Transverse colon (tissue), 4 donors: Measurements from ENCODE around the gene UNC119. TPM values are rescaled to one million over a fixed set of nuclear protein-coding genes. Genes with fewer than 3 reads are reported as not detected.

Experiments
- DNase-seq: peaks from one replicate; pipeline ENCODE4 v3.0.0-alpha.2; 2019
- H3K27ac ChIP-seq, 4 donors: fragments of 200-600 bp; sonication (generic); 2 replicates each; pipeline ENCODE4 v1.5.1; 2016 to 2018; ENCODE audit warnings: inconsistent platforms in 4 of 4
- H3K27me3 ChIP-seq: fragments of 200-600 bp; sonication (generic); 2 replicates; pipeline ENCODE4 v1.5.1; 2017; ENCODE audit warnings: inconsistent platforms
- H3K36me3 ChIP-seq, 4 donors: fragments of 200-600 bp; sonication (generic); 2 replicates each; pipeline ENCODE4 v1.5.1; 2017 to 2019; ENCODE audit warnings: inconsistent platforms in 4 of 4
- H3K4me1 ChIP-seq, 4 donors: fragments of 200-600 bp; sonication (generic); 2 replicates each; pipeline ENCODE4 v1.5.1; 2017 to 2020; ENCODE audit warnings: inconsistent platforms in 4 of 4
- H3K4me3 ChIP-seq, 4 donors: fragments of 200-600 bp; sonication (generic); 1 replicate in 1 of 4; 2 replicates in 3 of 4; pipeline versions ENCODE4 v1.5.1 to v1.6.1; 2017 to 2019; ENCODE audit warnings: inconsistent platforms in 4 of 4
- H3K9me3 ChIP-seq, 2 donors: fragments of 200-600 bp; sonication (generic); 2 replicates each; pipeline ENCODE4 v1.5.1; 2017 to 2019; ENCODE audit warnings: inconsistent platforms in 2 of 2
- CTCF ChIP-seq, 5 experiments: fragments of 200-600 bp in 3 of 5; fragments of 450-650 bp in 2 of 5; sonication (generic) in 3 of 5; IDR thresholded peaks; 1 replicate in 2 of 5; 2 replicates in 3 of 5; pipeline ENCODE4 v1.5.1; 2016 to 2017; ENCODE audit warnings: antibody characterized with exemption in 5 of 5, inconsistent platforms in 3 of 5, mild to moderate bottlenecking in 2 of 5, moderate library complexity in 1 of 5
- EP300 ChIP-seq: sonication (generic); formaldehyde crosslinking; IDR thresholded peaks from one replicate; pipeline ENCODE4 v1.6.1; 2017; ENCODE audit warnings: antibody characterized with exemption, low read depth
- POLR2A ChIP-seq: fragments of 450-650 bp; IDR thresholded peaks from one replicate; pipeline ENCODE4 v1.6.1; 2016; ENCODE audit warnings: antibody characterized with exemption, mild to moderate bottlenecking, moderate library complexity
- POLR2AphosphoS5 ChIP-seq, 3 donors: sonication (generic); formaldehyde crosslinking; IDR thresholded peaks; one replicate each; pipeline ENCODE4 v1.6.1; 2016; ENCODE audit warnings: antibody characterized with exemption in 3 of 3
- WGBS, 2 donors: methylation state at CpG; one replicate each; pipeline ENCODE4 v1.1.5; 2018; ENCODE audit warnings: low coverage in 1 of 2; 5-methylcytosine and 5-hydroxymethylcytosine counted together
- in situ Hi-C, 4 donors: fragments of 200-750 bp; cut with MboI; loops; one replicate each; pipeline versions ENCODE4 v1.15.0 to v1.15.1; 2017; ENCODE audit warnings: low sequenced_read_pairs in 3 of 4, low pct_ligation_motif_present in 1 of 4, low pct_unique_long_range_greater_than_20kb in 1 of 4
- intact Hi-C: fragments of 100-400 bp; cut with DNase I; formaldehyde crosslinking; loops from one replicate; pipeline ENCODE4 v1.15.1; 2023; ENCODE audit warnings: low total_unique reads
- total RNA-seq, 4 donors: library from RNA; depleted of rRNA; stranded (reverse); fragments of >200 nt; gene quantifications; one replicate each; pipeline ENCODE4 v1.1.0, GENCODE V29; 2016

Gene UNC119
- total RNA-seq, 4 donors from 2014 or later: 16.4 to 52.4 (median 32.8) TPM

GRCh38 chr17:28584434-28584833 lies 32.0 kb upstream of the UNC119 start:
- intact Hi-C loops (no loop called here), in situ Hi-C loops (no loop called here)
- no peak overlapping the region for H3K4me3 ChIP-seq
- WGBS, 2 donors: 50 to 91% methylated on average over 1 to 3 of the region's 3 CpGs
- no peak overlapping the region for H3K27ac ChIP-seq
- H3K9me3 ChIP-seq: no peaks in the 10 kb centered on the region
- no peaks in the 10 kb centered on the region for H3K4me1 ChIP-seq
- no peaks in the 10 kb centered on the region for H3K27me3 ChIP-seq
- peaks cover 0 to 3% (median 0%) of the 10 kb centered on the region in 4 donors for H3K36me3 ChIP-seq
- TF ChIP-seq CTCF (IDR thresholded peaks at IDR 0.05) (no peak), POLR2AphosphoS5 (IDR thresholded peaks at IDR 0.05) (no peak), POLR2A (no peak), EP300 (no peak)
- no peak for DNase-seq

- in situ Hi-C loops (no loop called here), intact Hi-C loops (no loop called here)
- DNase-seq: no peak
- Histone ChIP-seq H3K4me3 (no peak overlapping the region), H3K36me3 (peaks cover 0 to 3% (median 0%) of the 10 kb centered on the region in 4 donors), H3K9me3 (no peaks in the 10 kb centered on the region), H3K27me3 (no peaks in the 10 kb centered on the region), H3K4me1 (peaks cover 0 to under 1% (median 0%) of the 10 kb centered on the region in 4 donors), H3K27ac (no peak overlapping the region)
- WGBS, 2 donors: 93 to 100% methylated on average over 2 of the region's 2 CpGs
- TF ChIP-seq CTCF (IDR thresholded peaks at IDR 0.05) (no peak), POLR2A (no peak), POLR2AphosphoS5 (IDR thresholded peaks at IDR 0.05) (no peak), EP300 (no peak)
Observed at GRCh38 chr17:28582513-28582912, 30.1 kb upstream of the UNC119 start.

GRCh38 chr17:28580959-28581358 lies 28.5 kb upstream of the UNC119 start:
- peaks cover 0 to 11% (median 7%) of the 10 kb centered on the region in 4 donors for H3K4me1 ChIP-seq
- no peaks in the 10 kb centered on the region for H3K27me3 ChIP-seq
- WGBS, 2 donors: 100% methylated on average over 3 of the region's 3 CpGs; no CpG with 5 or more reads in 1 of the 2 donors
- peaks cover 0 to 1% (median 0%) of the 10 kb centered on the region in 4 donors for H3K36me3 ChIP-seq
- in situ Hi-C loops (no loop called here), intact Hi-C loops (no loop called here)
- no peaks in the 10 kb centered on the region for H3K9me3 ChIP-seq
- TF ChIP-seq EP300: no peak
- no peak for TF ChIP-seq POLR2AphosphoS5 (IDR thresholded peaks at IDR 0.05)
- TF ChIP-seq POLR2A: no peak
- no peak for TF ChIP-seq CTCF (IDR thresholded peaks at IDR 0.05)
- no peak for DNase-seq
- H3K4me3 ChIP-seq: no peak overlapping the region
- no peak overlapping the region for H3K27ac ChIP-seq

GRCh38 chr17:28579526-28579925 lies 27.1 kb upstream of the UNC119 start:
- no peak overlapping the region for H3K4me3 ChIP-seq
- TF ChIP-seq POLR2AphosphoS5 (IDR thresholded peaks at IDR 0.05): no peak
- no peak for TF ChIP-seq POLR2A
- TF ChIP-seq CTCF (IDR thresholded peaks at IDR 0.05): no peak
- no peak for TF ChIP-seq EP300
- no peaks in the 10 kb centered on the region for H3K36me3 ChIP-seq
- DNase-seq: no peak
- in situ Hi-C loops (no loop called here), intact Hi-C loops (no loop called here)
- H3K27ac ChIP-seq: no peak overlapping the region
- no peaks in the 10 kb centered on the region for H3K27me3 ChIP-seq
- no peaks in the 10 kb centered on the region for H3K9me3 ChIP-seq
- H3K4me1 ChIP-seq: peaks cover 0 to 13% (median 7%) of the 10 kb centered on the region in 4 donors
- 68 to 100% methylated on average over 1 to 4 of the region's 4 CpGs for WGBS, 2 donors
